K562 (cell line): ENCODE measurements around the gene TMEM87A. TPM values are rescaled to one million over a fixed set of nuclear protein-coding genes. Genes with fewer than 3 reads are reported as not detected.

Experiments
- ATAC-seq: fragments of 200-7000 bp; cut with Tn5 transposase; 3 replicates; pipeline ENCODE4 v1.9.1; 2020; ENCODE audit warnings: moderate library complexity
- BruUV-seq: library from RNA; stranded (reverse); fragments of 400-500 nt; replicated peaks from 2 replicates; lab custom pipeline; 2021; lab: Mats Ljungman, UMichigan
- CTCF ChIA-PET: fragments of 300-600 bp; formaldehyde crosslinking; extraction: SDS; loops from one replicate; lab custom pipeline; 2021; ENCODE audit warnings: low intra/inter-chr PET ratio; lab: Yijun Ruan, JAX
- POLR2A ChIA-PET: fragments of 300-600, 350-650 bp; sonication (Branson Sonifier 250); formaldehyde crosslinking; extraction: SDS; loops from one replicate; lab custom pipeline; 2021; ENCODE audit warnings: antibody characterized with exemption, inconsistent platforms; lab: Yijun Ruan, JAX
- DNase-seq, 4 experiments: peaks; one replicate each; pipeline versions ENCODE4 v3.0.0 to v3.0.0-alpha.2; 2011 to 2018; ENCODE audit warnings: low spot score in 3 of 4, mixed read lengths in 3 of 4; ENCODE audit errors: extremely low read depth in 1 of 4
- FAIRE-seq: peaks from 2 replicates; lab custom pipeline; 2011; peaks lifted over from hg19 to GRCh38; lab: Jason Lieb, UNC
- H2AFZ ChIP-seq: 2 replicates; pipeline ENCODE4 v1.6.0; 2011; ENCODE audit warnings: low read depth, low read length, control low read depth, inconsistent platforms
- H3K27ac ChIP-seq: fragments of 200-600 bp; 3 replicates; pipeline ENCODE4 v1.8.0; 2011; ENCODE audit warnings: low read depth, mild to moderate bottlenecking, control low read depth, inconsistent platforms, low read length, moderate library complexity, mixed read lengths; ENCODE audit errors: extremely low read depth
- H3K27me3 ChIP-seq, 2 experiments: fragments of 300-600 bp in 1 of 2; 2 replicates in 1 of 2; 3 replicates in 1 of 2; pipeline versions ENCODE4 v1.6.0 to v1.8.0; 2011; ENCODE audit warnings: inconsistent platforms in 2 of 2, low read length in 2 of 2, mild to moderate bottlenecking in 1 of 2, mixed read lengths in 1 of 2, moderate library complexity in 1 of 2; ENCODE audit not compliant: control insufficient read depth in 2 of 2, insufficient read depth in 2 of 2
- H3K36me3 ChIP-seq: fragments of 300-600 bp; 3 replicates; pipeline ENCODE4 v1.8.0; 2011; ENCODE audit warnings: mild to moderate bottlenecking, low read length, inconsistent platforms; ENCODE audit not compliant: control insufficient read depth, insufficient read depth
- H3K4me1 ChIP-seq, 2 experiments: fragments of 200-600 bp in 1 of 2; replicated peaks in 1 of 2; 2 replicates in 1 of 2; 3 replicates in 1 of 2; pipeline versions ENCODE4 v1.5.1 to v1.8.0; 2011; ENCODE audit warnings: inconsistent platforms in 2 of 2, low read length in 2 of 2, mild to moderate bottlenecking in 1 of 2, mixed read lengths in 1 of 2, moderate library complexity in 1 of 2; ENCODE audit not compliant: control insufficient read depth in 2 of 2, insufficient read depth in 2 of 2
- H3K4me2 ChIP-seq: 2 replicates; pipeline ENCODE4 v1.6.1; 2011; ENCODE audit warnings: low read length, control low read depth, inconsistent platforms, mixed read lengths; ENCODE audit not compliant: insufficient read depth
- H3K4me3 ChIP-seq: fragments of 200-600 bp; sonication (generic), shearing (Covaris generic); 2 replicates; pipeline ENCODE4 v1.5.1; 2016; ENCODE audit warnings: control low read depth, inconsistent platforms
- H3K79me2 ChIP-seq: fragments of 200-600 bp; 3 replicates; pipeline ENCODE4 v1.8.0; 2011; ENCODE audit warnings: low read length, inconsistent platforms; ENCODE audit not compliant: control insufficient read depth, insufficient read depth
- H3K9ac ChIP-seq, 2 experiments: 2 replicates each; pipeline versions ENCODE4 v1.6.0 to v1.6.1; 2011; ENCODE audit warnings: low read depth in 2 of 2, low read length in 2 of 2, control low read depth in 1 of 2, inconsistent platforms in 1 of 2, mild to moderate bottlenecking in 1 of 2, mixed read lengths in 1 of 2; ENCODE audit not compliant: insufficient read depth in 1 of 2
- H3K9me1 ChIP-seq: one replicate; pipeline ENCODE4 v1.6.0; 2011; ENCODE audit warnings: inconsistent platforms, mild to moderate bottlenecking, low read length, moderate library complexity; ENCODE audit not compliant: control insufficient read depth, insufficient read depth
- H3K9me3 ChIP-seq: replicated peaks from 2 replicates; pipeline ENCODE4 v1.5.1; 2011; ENCODE audit warnings: low read depth, low read length, inconsistent platforms; ENCODE audit not compliant: control insufficient read depth, insufficient read depth
- H4K20me1 ChIP-seq: replicated peaks from 2 replicates; pipeline ENCODE4 v1.6.1; 2011; ENCODE audit warnings: low read length, inconsistent platforms, mixed read lengths; ENCODE audit not compliant: control insufficient read depth, insufficient read depth
- CAMTA2 ChIP-seq: fragments of 250-450 bp; sonication (Bioruptor Pico); conservative IDR thresholded peaks from 2 replicates; pipeline ENCODE4 v1.5.1; 2022
- CREBBP ChIP-seq: IDR thresholded peaks from one replicate; pipeline ENCODE4 v1.6.1; 2012; ENCODE audit warnings: low read depth, mild to moderate bottlenecking, control low read depth, inconsistent platforms, low read length
- RFX1 ChIP-seq: fragments of 450-650 bp; IDR thresholded peaks from 2 replicates; pipeline ENCODE4 v1.6.1; 2016; ENCODE audit warnings: mild to moderate bottlenecking, moderate library complexity
- RNF2 ChIP-seq: sonication (generic); IDR thresholded peaks from 2 replicates; pipeline ENCODE4 v1.6.1; 2016
- SIRT6 ChIP-seq: IDR thresholded peaks from one replicate; pipeline ENCODE4 v1.6.1; 2012; ENCODE audit warnings: low read depth, mild to moderate bottlenecking, control low read depth, inconsistent platforms, low read length, moderate library complexity
- TEAD4 ChIP-seq, 2 experiments: sonication (generic) in 1 of 2; formaldehyde crosslinking in 1 of 2; IDR thresholded peaks; 2 replicates each; pipeline versions ENCODE4 v1.6.1 to v1.8.0; 2012 to 2022; ENCODE audit warnings: borderline replicate concordance in 1 of 2, inconsistent platforms in 1 of 2, low read length in 1 of 2, mild to moderate bottlenecking in 1 of 2, missing genetic modification reagents in 1 of 2
- ZNF146 ChIP-seq: IDR thresholded peaks from one replicate; pipeline ENCODE4 v1.6.1; 2018; ENCODE audit warnings: missing compliant biosample characterization; ENCODE audit not compliant: unreplicated experiment
- ZNF224 ChIP-seq: sonication (generic); formaldehyde crosslinking; IDR thresholded peaks from 2 replicates; pipeline ENCODE4 v1.8.0; 2022; ENCODE audit warnings: mild to moderate bottlenecking, missing genetic modification reagents
- ZNF76 ChIP-seq: fragments of 250-450 bp; sonication (Bioruptor Pico); IDR thresholded peaks from 2 replicates; pipeline ENCODE4 v1.4.0; 2020; ENCODE audit warnings: mild to moderate bottlenecking, moderate library complexity, borderline replicate concordance
- WGBS: fragments of 100-300 bp; shearing (Covaris generic); methylation state at CpG from one replicate; pipeline ENCODE4 v1.1.6; 2016; ENCODE audit warnings: low coverage, mixed read lengths; ENCODE audit not compliant: insufficient coverage; ENCODE audit errors: missing lambda C conversion rate; 5-methylcytosine and 5-hydroxymethylcytosine counted together
- in situ Hi-C: fragments of 300-500 bp; cut with MboI; formaldehyde crosslinking; loops from 4 replicates; pipeline ENCODE4 v1.15.0; 2018; ENCODE audit warnings: inconsistent platforms, mixed read lengths
- intact Hi-C: fragments of 100-400 bp; cut with micrococcal nuclease; formaldehyde crosslinking; loops from 2 replicates; pipeline ENCODE4 v1.14.2; 2022
- polyA plus RNA-seq, 8 experiments: library from polyadenylated mRNA; depleted of rRNA in 4 of 8; stranded (reverse) in 5 of 8; unstranded in 3 of 8; fragments of >200 nt; fragmentation: Nextera tagmentation in 2 of 8; fragmentation: Illumina TruSeq in 1 of 8; extraction: Ambion mirVana in 2 of 8; extraction: Trizol in 1 of 8; gene quantifications; 2 replicates each; pipeline versions ENCODE4 v1.2.1 to v1.2.3, GENCODE V29; 2011 to 2014; ENCODE audit warnings: inconsistent platforms in 1 of 8, missing spikeins in 1 of 8
- total RNA-seq, 7 experiments: library from RNA; depleted of rRNA in 6 of 7; stranded (reverse); fragments of >200 nt in 6 of 7; fragmentation: Illumina TruSeq in 2 of 7; extraction: Trizol in 2 of 7; gene quantifications; 2 replicates each; pipeline versions ENCODE4 v1.2.1 to v1.2.3, GENCODE V29; 2011 to 2021; ENCODE audit warnings: low replicate concordance in 1 of 7
- TF ChIP-seq, protein P1 (sequence below), 3 experiments: fragments of 200-800 bp in 1 of 3; fragments of 250-450 bp in 1 of 3; fragments of 450-650 bp in 1 of 3; sonication (Bioruptor Pico) in 1 of 3; sonication (Bioruptor generic) in 1 of 3; formaldehyde crosslinking in 1 of 3; IDR thresholded peaks; 2 replicates each; pipeline versions ENCODE4 v1.6.1 to v1.8.0; 2016 to 2022; ENCODE audit warnings: mild to moderate bottlenecking in 2 of 3, missing genetic modification characterization in 2 of 3, missing compliant biosample characterization in 1 of 3, moderate library complexity in 1 of 3
- TF ChIP-seq, protein P2 (sequence below): fragments of 450-650 bp; IDR thresholded peaks from 2 replicates; pipeline ENCODE4 v1.6.1; 2014; ENCODE audit warnings: low read depth, mild to moderate bottlenecking, moderate library complexity, borderline replicate concordance
- TF ChIP-seq, protein P3 (sequence below): sonication (generic); formaldehyde crosslinking; IDR thresholded peaks from 2 replicates; pipeline ENCODE4 v1.8.1; 2023; ENCODE audit warnings: mild to moderate bottlenecking, missing genetic modification reagents, moderate library complexity
- TF ChIP-seq, protein P4 (sequence below): sonication (generic); formaldehyde crosslinking; IDR thresholded peaks from 2 replicates; pipeline ENCODE4 v1.9.0; 2022; ENCODE audit warnings: mild to moderate bottlenecking, missing genetic modification reagents

Gene TMEM87A
- total and polyA plus RNA-seq, 9 of the 15 experiments (the other 6 are each of a cell fraction or from before 2014, with no cell fraction given) = 16.6 to 43.3 (median 29.6) TPM

DNA sequence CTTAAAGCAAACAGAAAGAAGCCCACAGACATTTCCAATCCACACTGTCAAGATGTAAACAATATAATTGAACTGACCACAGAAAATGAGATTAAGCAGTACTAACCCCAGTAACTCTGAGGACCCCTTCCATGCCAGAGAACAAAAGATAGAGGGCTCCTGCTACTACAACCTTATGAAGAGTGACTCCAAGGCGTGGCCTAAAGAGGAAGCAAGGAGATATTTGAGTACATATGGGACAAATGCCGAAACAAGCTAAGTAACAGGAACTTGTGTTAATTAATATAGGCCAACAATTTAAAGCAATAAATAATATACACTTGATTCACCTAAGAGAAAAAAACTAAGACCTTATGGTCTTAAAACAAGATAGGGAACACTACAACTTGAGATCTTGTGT lies 40.1 kb downstream of the TMEM87A start (continued):
- TF ChIP-seq, protein P1, sequence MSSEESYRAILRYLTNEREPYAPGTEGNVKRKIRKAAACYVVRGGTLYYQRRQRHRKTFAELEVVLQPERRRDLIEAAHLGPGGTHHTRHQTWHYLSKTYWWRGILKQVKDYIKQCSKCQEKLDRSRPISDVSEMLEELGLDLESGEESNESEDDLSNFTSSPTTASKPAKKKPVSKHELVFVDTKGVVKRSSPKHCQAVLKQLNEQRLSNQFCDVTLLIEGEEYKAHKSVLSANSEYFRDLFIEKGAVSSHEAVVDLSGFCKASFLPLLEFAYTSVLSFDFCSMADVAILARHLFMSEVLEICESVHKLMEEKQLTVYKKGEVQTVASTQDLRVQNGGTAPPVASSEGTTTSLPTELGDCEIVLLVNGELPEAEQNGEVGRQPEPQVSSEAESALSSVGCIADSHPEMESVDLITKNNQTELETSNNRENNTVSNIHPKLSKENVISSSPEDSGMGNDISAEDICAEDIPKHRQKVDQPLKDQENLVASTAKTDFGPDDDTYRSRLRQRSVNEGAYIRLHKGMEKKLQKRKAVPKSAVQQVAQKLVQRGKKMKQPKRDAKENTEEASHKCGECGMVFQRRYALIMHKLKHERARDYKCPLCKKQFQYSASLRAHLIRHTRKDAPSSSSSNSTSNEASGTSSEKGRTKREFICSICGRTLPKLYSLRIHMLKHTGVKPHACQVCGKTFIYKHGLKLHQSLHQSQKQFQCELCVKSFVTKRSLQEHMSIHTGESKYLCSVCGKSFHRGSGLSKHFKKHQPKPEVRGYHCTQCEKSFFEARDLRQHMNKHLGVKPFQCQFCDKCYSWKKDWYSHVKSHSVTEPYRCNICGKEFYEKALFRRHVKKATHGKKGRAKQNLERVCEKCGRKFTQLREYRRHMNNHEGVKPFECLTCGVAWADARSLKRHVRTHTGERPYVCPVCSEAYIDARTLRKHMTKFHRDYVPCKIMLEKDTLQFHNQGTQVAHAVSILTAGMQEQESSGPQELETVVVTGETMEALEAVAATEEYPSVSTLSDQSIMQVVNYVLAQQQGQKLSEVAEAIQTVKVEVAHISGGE (CRISPR knock-in tag; IDR thresholded peaks at IDR 0.05) = no peak

DNA sequence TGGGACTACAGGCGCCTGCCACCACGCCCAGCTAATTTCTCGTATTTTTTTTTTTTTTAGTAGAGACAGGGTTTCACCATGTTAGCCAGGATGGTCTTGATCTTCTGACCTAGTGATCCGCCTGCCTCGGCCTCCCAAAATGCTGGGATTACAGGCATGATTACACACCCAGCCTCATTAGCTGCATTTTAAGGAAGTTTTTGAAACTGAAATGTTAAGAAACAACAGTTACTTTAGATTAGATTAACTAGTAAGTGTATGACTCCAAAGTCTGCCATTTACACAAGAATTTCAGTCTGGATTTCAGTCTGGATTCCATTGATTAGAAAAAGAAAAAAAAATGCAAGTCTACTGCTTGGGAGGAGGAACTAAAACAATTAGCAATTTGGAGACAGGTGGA lies 40.6 kb downstream of the TMEM87A start:
- 90% methylated on average over 2 of the region's 5 CpGs for WGBS
- in situ Hi-C loops = no loop called here
- TF ChIP-seq TEAD4 (IDR thresholded peaks at IDR 0.05; ENCODE audit: low read length) (no peak), TEAD4 (CRISPR knock-in tag; IDR thresholded peaks at IDR 0.05; ENCODE audit: borderline replicate concordance) (no peak), SIRT6 (no peak), RNF2 (no peak), ZNF76 (no peak), ZNF146 (CRISPR knock-in tag) (no peak), CREBBP (no peak), CAMTA2 (CRISPR knock-in tag) (no peak), ZNF224 (CRISPR knock-in tag) (no peak), RFX1 (no peak)
- TF ChIP-seq, protein P2, sequence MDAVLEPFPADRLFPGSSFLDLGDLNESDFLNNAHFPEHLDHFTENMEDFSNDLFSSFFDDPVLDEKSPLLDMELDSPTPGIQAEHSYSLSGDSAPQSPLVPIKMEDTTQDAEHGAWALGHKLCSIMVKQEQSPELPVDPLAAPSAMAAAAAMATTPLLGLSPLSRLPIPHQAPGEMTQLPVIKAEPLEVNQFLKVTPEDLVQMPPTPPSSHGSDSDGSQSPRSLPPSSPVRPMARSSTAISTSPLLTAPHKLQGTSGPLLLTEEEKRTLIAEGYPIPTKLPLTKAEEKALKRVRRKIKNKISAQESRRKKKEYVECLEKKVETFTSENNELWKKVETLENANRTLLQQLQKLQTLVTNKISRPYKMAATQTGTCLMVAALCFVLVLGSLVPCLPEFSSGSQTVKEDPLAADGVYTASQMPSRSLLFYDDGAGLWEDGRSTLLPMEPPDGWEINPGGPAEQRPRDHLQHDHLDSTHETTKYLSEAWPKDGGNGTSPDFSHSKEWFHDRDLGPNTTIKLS = no peak
- TF ChIP-seq, protein P3, sequence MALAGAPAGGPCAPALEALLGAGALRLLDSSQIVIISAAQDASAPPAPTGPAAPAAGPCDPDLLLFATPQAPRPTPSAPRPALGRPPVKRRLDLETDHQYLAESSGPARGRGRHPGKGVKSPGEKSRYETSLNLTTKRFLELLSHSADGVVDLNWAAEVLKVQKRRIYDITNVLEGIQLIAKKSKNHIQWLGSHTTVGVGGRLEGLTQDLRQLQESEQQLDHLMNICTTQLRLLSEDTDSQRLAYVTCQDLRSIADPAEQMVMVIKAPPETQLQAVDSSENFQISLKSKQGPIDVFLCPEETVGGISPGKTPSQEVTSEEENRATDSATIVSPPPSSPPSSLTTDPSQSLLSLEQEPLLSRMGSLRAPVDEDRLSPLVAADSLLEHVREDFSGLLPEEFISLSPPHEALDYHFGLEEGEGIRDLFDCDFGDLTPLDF = no peak
- TF ChIP-seq, protein P4, sequence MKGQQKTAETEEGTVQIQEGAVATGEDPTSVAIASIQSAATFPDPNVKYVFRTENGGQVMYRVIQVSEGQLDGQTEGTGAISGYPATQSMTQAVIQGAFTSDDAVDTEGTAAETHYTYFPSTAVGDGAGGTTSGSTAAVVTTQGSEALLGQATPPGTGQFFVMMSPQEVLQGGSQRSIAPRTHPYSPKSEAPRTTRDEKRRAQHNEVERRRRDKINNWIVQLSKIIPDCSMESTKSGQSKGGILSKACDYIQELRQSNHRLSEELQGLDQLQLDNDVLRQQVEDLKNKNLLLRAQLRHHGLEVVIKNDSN (CRISPR knock-in tag) = no peak

More for the DNA sequence above, 40.6 kb downstream of the TMEM87A start:
- no peak for FAIRE-seq
- Histone ChIP-seq H3K9me3 (no peaks in the 10 kb centered on the region), H3K9me1 (no peaks in the 10 kb centered on the region), H3K4me2 (no peak overlapping the region), H3K36me3 (peaks cover 75% of the 10 kb centered on the region), H3K79me2 (no peaks in the 10 kb centered on the region), H3K27me3 (no peaks in the 10 kb centered on the region), H3K4me1 (no peaks in the 10 kb centered on the region), H3K27ac (no peak overlapping the region), H3K9ac (no peak overlapping the region), H2AFZ (no peak overlapping the region), H4K20me1 (no peaks in the 10 kb centered on the region), H3K4me3 (no peak overlapping the region)
- CTCF ChIA-PET = no interaction called here
- POLR2A ChIA-PET = interaction anchor here (0.9 to 1.3 kb wide), 2 partner anchors 9 to 13 kb away, joined by 5 to 6 read pairs; no protein-coding TSS in a partner anchor
- no peak for DNase-seq
- BruUV-seq = no TSS peak
- ATAC-seq = no peak
- intact Hi-C loops = no loop called here
